NCI-H69 (cell line): ENCODE measurements around the gene PRRC2B.
A peak's percentile ranks its signal among the peaks of the same experiment; 100 is the strongest.
"Not testable (repeated sequence)": the region's sequence is repeated elsewhere in the genome, so short reads cannot be mapped to it uniquely, and the experiment has no call there.

ENCODE experiments used
- DNase-seq: peaks from one replicate; lab custom pipeline; 2025; lab: John Stamatoyannopoulos, UW

PRRC2B gene

DNA sequence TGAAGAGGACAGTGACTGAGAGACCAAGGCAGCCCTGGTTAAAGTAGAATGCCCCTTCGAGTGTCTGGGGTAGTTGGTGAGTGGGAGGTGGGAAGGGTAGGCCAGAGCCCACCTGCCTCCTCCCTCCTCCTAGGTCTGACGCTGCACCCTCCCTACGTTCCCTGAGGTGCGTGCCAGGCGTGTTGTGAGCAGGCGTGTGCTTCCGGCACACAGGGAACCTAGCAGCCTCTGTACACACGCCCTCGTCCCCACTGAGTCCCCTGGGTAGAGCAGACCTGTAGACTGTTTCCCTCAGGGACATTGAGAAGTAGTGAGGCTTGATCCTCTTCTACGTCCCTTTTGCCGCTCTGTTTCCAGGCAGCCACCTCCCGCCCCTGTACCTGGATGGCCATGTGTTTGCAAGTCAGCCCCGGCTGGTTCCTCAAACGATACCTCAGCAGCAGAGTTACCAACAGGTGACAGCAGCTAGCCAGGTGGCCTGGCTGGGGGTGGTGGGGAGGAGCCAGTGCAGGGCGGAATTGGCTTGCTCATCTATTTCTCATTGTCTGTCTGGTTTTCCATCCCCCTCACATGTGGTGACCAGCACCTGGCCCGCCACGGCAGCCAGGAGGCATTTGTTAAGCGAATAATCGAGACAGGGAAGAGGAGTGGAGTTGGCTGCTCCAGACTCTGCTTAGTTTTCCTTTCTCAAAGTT, 92.0 kb downstream of the PRRC2B start:
- DNase-seq = no peak

DNA sequence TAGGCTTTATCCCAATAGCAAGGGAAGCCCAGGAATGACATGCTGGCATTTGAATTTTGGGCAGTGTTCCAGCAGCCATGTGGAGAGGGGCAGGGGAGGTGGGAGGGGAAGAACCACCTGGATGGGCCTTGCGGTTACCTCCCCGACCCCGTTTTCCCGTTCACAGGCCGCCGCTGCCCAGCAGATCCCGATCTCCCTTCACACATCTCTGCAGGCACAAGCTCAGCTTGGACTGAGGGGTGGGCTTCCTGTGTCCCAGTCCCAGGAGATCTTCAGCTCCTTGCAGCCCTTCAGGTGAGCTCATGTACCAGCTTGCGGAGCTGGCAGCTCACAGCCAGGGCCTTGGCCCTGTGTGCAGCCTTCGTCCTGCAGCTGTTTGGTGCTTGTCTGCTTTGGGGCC, 93.1 kb downstream of the PRRC2B start:
- DNase-seq = no peak

DNA sequence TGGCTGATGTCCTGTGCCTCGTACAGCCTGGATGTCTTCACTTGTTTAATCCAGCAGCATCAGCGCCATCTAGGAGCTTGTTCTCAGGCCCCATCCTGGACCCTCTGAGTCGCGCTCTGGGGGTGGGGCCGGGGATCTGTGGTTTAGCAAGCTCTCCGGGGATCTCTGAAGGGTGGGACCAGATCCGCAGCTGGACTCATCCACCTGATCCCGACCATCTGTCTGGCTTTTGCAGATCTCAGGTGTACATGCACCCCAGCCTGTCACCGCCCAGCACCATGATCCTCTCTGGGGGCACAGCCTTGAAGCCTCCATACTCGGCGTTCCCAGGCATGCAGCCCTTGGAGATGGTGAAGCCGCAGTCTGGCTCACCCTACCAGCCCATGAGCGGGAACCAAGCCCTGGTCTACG, 93.7 kb downstream of the PRRC2B start:
- DNase-seq = peak; percentile 52

DNA sequence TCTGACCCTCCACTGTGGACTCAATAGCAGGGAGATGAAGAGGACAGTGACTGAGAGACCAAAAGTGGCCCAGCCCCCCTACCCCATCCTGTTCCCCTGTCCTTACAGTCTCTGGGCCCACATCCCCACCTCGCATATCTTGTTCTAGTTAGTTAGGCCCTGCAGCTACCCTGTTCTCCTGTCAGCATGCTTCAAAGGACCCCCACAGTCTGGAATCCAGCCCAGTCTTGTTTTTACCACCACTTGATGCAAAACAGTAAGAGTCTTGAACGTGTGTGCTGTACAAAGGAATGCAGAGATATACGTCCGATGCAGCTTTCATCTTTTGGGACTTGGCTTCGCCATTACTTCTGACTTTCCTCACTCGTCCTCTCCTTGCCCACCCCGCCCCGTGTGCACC, 96.6 kb downstream of the PRRC2B start:
- no peak for DNase-seq

DNA sequence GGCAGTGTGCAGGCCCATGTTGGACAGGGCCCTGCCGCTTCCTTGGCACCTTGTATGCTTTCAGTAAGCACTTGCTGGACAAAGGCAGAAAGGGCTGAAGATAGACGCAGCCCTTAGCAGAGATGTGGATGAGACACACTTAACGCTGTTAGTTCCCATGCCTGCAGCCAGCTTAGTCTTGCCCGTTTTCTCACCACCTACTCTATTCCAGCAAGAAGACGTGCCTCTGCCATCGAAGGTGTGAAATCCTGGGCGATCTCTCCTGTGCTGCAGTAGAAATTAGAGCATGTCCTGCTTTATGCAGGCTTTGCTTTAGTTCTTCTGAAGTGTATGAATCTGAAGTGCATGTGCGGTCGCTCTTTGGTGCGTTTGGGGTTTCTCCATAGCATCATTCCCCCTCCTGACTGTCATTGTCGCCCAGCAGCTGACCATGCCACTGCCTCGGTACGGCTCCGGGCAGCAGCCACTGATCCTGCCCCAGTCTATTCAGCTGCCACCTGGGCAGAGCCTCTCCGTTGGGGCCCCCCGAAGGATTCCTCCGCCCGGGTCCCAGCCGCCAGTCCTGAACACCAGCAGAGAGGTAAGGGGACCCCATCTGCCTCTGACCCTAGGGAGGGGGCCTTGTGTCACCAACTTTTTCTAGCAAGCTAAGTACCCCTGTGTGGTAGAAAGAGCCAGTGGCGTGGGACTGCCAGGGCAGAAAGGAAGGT, 97.3 kb downstream of the PRRC2B start:
- no peak for DNase-seq

DNA sequence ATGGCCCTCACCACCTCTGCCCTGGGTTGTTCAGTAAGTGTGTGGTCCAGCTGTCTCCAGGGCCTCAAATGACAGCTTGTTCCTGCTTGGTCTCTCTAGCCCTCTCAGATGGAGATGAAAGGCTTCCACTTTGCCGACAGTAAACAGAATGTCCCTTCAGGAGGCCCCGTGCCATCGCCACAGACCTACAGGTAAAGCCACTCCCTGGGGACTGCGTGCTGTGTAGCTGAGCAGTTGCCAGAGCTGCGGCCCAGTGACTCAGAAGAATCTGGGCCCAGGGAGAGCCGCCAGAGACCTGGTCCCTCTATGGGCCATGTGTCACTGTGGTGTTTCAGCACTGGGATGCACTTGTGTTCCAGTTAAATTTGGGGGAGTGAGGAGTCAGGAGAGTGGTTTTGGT, 98.2 kb downstream of the PRRC2B start:
- no peak for DNase-seq

DNA sequence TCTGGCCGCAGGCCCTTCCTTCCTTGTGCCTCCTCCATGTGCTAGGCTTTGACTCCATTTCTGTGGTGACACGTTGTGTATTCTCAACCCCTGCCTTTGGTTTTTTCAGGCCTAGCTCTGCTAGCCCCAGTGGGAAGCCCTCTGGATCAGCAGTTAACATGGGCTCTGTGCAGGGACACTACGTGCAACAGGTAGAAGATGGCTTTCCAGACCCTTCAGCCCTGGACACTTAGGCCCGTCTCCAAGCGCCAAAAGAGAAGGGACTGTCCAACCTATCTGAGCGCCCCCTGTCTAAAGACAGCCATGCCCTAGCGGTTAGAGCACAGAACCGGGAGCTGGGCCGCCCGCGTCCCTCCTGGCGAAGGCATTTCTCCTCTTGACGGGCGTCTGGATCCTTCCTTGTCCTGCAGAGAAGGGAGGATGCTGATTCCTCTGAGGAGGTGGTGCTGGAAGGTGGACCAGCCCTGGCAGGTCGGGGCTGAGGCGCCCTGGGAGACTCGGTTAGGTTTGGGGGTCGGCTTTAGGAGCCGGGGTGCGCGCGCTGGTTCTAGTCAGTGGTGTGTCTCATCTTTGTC, 100.5 kb downstream of the PRRC2B start:
- DNase-seq = no peak

DNA sequence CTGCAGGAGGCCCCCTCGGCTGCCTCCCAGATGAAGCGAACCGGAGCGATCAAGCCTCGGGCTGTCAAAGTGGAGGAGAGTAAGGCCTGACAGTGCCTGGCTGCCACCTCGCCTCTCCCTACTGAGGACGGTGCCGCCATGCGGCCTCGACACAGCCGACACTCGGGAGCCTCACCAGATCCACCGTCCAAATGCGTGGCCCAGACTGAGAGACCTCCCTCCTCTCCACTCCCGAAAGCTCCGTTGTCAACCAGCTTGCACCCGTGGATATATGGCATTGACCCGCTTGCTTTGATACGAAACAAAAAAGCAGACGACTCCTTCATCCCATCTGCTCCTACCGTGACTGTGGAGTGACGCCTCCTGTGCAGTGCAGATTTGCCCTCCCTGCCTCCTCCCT, 101.9 kb downstream of the PRRC2B start:
- DNase-seq = no peak

DNA sequence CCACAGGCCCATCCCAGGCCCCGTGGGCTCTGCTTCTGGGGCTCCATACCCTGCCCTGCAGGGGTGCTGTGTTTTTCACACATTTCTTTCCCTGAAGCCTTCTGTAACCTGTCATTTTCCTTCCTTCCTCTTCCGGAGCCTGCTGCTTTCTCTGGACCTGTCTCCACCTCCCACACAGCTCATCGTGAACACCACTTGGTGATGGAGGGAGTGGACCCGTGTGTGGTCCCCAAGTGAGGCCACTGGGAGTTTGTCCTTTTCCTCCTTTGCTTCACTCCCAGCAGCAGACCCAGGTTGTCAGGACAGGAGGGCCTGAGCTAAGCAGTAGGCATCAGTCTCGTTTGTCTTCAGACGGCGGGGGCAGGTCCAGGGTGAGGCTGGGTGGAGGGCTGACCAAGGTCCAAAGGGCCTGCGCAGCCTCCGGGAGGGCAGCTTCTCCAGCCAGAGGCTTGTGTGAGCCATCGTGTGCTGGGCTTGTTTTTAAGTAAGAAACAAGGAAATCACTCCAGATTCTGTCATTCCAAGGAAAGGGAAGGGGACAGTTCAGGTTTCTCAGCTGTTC, 103.0 kb downstream of the PRRC2B start:
- no peak for DNase-seq

DNA sequence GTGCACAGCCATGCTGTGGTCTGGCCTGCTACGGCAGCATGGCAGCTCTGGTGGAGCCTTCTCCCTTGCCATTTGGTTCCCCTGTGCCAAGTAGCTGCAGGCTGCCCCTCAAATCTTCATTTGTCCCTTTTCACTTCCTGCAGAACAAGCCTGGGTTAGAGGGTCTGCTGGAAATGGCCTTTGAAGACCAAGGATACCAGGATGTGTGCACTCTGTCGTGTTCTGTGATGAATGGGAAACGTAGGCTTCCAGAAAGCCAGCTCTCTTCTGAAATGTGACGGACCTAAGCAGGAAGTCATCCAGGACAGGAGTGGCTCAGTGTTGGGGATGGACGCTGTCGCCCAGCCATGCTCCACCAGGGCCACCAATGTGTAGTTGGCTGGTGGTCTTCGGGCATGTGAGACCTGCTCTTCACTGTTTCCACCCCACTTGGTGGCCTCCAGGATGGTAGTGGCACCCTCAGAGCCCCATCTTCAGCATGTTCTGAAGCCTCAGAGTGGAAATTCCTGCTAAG, 105.4 kb downstream of the PRRC2B start:
- no peak for DNase-seq

DNA sequence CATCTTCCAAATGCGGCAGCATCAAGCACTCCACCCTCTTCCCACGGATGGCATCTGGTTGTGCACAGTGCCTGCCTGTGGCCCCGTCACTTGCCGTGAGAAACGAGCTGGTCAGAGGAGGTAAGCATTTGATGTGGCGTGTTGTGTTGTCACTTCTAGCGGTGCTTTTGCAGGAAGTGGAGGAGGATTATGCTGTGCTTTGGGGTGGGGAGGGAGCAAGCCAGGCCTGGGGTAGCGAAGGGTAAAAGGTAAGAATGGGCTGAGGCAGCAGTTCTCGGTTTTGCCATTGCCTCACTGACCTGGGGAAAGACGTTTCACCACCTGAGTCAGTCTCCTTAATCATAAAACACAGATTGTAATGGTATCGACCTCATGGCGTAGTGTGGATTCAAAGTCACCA, 106.5 kb downstream of the PRRC2B start:
- DNase-seq = no peak

DNA sequence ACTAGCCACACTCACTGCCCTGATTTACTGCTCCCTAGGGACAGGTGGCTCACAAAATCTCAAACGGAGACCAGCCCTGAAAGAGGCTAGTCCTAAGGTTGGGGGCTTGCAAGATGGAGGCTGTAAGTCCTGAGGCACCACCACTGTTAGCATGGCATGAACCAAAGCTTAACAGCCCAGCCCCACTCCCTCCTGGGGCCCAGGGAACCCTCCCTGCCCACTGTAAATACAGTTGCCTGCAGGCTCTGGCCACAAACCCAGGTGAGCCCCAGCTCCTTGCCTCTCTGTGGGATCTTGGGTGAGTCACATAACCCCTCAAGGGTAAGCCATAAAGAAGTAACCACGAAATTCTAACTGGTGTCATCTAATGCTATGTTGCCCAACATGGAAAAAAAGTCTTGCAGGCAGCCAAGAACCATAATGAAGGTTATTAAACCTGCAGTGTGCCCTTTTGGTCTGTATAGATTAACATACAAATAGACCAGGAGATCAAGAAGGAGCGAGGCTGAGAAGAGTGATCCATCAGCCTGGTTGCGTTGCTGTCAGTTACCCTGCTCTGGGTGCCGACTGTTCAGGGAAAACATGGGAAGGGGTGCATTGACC, 107.2 kb downstream of the PRRC2B start:
- DNase-seq = peak; percentile 60

DNA sequence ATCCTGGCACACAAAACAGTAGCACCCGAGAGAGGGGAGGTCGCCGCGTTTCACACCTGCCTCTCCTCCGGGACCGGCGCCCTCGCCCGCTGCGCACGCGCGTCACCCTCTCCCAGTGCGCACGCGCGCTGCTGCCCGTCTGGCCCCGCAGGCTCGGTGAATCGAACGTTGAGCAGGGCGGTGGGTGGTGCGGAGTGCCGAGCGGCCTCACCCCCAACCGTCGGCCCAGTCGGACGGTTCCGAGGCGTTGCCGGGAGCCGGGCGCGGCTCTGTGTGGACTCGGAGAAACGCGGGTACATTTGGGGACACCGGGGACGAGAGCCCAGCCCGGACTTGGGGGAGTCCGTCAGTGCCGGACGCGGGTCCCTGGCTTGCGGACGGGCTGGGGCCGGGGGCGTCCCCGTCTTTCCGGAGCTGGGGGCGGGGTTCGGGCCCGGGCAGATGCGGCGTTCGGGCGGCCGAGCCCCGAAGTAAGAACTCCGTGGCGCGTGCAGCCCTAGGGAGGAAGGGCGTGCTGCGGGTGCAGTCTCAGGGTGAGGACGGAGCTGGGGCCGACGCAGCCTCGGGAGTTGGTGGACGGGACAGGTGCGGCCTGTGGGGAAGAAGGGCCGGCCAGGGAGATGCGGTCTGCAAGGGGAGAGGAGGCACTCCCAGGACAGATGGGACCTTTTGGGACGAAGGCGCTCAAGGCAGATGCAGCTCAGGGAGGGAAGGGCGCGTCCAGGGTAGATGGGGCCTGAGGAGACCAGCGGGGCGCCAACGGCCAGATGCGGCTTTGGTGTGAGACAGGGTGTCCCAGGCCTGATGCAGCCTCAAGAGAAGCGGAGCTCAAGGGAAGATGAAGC, 109.1 kb downstream of the PRRC2B start, which contains the start of gene POMT1:
Gene POMT1 (plus strand): TSS at position 138 of the 845 bp plus-strand sequence. CDS start 1,301 bp downstream, outside the sequence.
- peak; percentile 96 for DNase-seq

DNA sequence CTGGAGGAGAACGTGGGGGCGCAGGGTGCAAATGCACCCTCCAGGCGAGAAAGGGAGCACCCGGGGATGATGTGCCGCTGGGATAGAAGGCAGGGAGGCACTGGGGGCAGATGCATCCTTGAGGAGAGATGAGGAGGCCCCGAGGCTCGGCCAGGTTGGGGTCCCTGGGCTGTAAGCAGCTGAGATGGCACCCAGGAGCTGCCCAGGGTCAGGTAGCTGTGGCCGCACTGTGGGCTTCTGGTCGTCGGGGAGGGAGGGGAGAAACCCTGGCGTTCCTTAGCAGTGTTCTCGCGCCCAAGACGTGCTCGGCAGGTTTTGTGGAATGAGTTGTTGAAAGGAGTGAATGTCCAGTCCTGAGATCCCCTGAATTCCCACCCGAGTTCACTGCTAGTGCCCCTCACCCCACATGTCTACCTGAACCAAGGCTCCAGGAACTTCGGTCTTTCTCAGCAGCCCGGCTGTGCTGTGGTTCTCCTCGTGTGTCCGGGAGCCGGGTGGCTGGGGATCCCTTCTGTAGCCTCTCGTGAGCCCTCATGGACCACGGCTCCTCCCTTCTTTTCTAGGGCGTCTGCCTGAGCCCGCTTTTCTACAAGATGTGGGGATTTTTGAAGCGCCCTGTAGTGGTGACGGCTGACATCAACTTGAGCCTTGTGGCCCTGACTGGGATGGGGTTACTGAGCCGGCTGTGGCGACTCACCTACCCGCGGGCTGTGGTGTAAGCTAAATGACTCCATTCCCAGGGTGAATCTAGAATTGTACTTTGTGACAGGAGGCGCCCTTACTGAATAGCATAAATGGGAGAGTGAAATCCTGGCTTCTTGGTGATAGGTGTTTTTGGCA, 110.0 kb downstream of the PRRC2B start:
- DNase-seq = peak; percentile 44

DNA sequence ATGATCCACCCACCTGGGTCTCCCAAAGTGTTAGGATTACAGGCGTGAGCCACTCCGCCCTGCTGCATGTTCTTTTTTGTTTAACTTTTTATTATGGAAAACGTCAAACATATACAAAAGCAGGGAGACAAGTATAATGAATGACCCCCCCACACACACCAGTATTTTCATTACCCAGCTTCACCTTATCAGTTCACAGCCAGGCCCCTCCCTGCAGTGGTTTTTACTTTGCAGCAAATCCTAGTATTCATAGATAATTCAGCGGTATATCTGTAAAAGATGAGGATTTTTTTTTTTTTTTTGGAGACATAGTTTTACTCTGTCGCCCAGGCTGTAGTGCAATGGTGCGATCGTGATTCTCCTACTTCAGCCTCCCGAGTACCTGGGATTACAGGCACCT, 111.1 kb downstream of the PRRC2B start:
- no peak for DNase-seq

DNA sequence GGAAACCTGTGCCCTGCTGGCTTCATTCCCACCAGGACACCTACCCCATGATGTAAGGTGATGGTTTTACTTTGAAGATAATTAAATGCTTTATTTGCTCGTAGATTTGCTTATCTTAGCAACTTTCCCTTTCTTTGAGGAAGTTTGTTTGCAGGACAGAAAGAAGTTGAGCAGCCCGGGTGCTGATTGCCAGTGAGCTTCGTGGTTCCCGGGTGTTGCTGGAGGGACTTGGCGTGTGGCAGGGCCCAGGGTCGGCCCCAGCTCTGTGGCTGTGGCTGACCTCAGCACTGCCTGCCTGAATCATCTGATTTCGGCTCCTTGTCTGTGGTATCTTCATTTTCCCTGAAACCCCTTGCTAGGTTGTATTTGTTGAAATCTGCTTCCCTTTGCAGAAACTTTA, 117.5 kb downstream of the PRRC2B start:
- no peak for DNase-seq

DNA sequence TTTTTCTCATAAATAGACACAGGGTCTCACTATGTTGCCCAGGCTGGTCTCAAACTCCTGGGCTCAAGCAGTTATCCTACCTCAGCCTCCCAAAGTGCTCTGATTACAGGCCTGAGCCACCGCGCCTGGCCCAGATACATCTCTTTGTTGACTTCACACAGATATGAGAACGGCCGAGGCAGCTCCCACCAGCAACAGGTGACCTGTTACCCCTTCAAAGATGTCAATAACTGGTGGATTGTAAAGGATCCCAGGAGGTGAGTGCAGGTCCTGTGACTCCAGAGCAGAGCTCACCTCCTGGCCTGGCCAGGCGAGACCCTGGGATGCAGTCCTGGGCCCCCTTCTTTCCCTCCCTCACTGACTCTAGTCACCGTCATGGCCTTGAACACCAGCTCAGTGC, 118.0 kb downstream of the PRRC2B start:
- DNase-seq = no peak

DNA sequence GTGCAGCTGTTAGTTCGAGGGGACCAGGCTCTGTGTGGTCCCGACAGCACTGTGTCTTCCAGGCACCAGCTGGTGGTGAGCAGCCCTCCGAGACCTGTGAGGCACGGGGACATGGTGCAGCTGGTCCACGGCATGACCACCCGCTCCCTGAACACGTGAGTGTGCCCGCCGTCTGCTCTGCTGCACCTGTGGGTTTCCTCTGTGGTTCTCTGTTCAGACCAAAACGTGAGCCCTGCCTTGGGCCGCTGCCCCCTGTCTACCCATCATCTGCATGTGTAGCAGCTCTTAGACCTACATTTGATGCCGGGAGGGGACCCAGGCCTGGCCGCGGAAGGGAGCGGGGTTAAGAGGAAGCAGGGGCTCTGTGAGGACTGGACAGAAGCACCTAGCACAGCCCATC, 119.3 kb downstream of the PRRC2B start:
- DNase-seq = no peak

DNA sequence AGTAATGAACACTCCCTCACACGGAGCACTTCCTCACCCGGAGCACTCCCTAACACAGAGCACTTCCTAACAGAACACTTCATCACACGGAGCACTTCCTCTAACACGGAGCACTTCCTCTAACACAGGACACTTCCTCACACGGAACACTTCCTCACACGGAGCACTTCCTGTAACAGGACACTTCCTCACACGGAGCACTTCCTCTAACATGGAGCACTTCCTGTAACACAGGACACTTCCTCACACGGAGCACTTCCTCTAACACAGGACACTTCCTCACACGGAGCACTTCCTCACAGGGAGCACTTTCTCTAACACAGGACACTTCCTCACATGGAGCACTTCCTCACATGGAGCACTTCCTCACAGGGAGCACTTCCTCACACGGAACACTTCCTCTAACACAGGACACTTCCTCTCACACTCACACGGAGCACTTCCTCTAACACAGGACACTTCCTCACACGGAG, 121.7 kb downstream of the PRRC2B start:
- DNase-seq = not testable (repeated sequence)

DNA sequence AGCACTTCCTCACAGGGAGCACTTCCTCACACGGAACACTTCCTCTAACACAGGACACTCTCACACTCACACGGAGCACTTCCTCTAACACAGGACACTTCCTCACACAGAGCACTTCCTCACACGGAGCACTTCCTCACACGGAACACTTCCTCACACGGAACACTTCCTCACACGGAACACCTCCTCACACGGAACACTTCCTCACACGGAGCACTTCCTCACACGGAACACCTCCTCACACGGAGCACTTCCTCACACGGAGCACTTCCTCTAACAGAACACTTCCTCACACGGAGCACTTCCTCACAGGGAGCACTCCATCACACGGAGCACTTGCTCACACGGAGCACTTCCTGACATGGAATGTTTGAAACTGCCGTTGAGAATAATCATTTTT, 122.2 kb downstream of the PRRC2B start:
- DNase-seq = no peak
